ENCODE data around the gene USP40.

GRCh38 chr2:233466991-233467603 is 99.5 kb downstream of the USP40 start:
- TF ChIP-seq RCOR1 (conservative IDR thresholded peaks at IDR 0.05; ENCODE audit: low read depth, low read length) (no peak), CTCF (IDR thresholded peaks at IDR 0.05 in 2 of 3, conservative IDR thresholded peaks at IDR 0.05 in 1 of 3; ENCODE audit: control insufficient read depth in 2 of 3, extremely low read depth in 1 of 3, insufficient read depth in 1 of 3, low read depth in 3 of 3, low read length in 3 of 3) (no peak)

Data from GM12878 (cell line).